HEK293T (cell line): ENCODE measurements around the gene TTLL12.

Source experiments
- BHLHE40 ChIP-seq: fragments of 450-650 bp; IDR thresholded peaks from 2 replicates; pipeline ENCODE4 v1.6.1; 2016; ENCODE audit warnings: mild to moderate bottlenecking, moderate library complexity, borderline replicate concordance
- ELF4 ChIP-seq: fragments of 450-650 bp; IDR thresholded peaks from 2 replicates; pipeline ENCODE4 v1.6.1; 2017; ENCODE audit warnings: antibody characterized with exemption
- FOXA1 ChIP-seq: fragments of 450-650 bp; IDR thresholded peaks from 2 replicates; pipeline ENCODE4 v1.6.1; 2016; ENCODE audit warnings: mild to moderate bottlenecking
- FOXM1 ChIP-seq: fragments of 450-650 bp; IDR thresholded peaks from 2 replicates; pipeline ENCODE4 v1.6.1; 2017; ENCODE audit warnings: mild to moderate bottlenecking, borderline replicate concordance
- NFRKB ChIP-seq: fragments of 450-650 bp; IDR thresholded peaks from 2 replicates; pipeline ENCODE4 v1.6.1; 2016; ENCODE audit warnings: mild to moderate bottlenecking, moderate library complexity
- SP1 ChIP-seq: fragments of 450-650 bp; IDR thresholded peaks from 2 replicates; pipeline ENCODE4 v1.6.1; 2017
- SUZ12 ChIP-seq: fragments of 450-650 bp; IDR thresholded peaks from 2 replicates; pipeline ENCODE4 v1.6.1; 2016; ENCODE audit warnings: mild to moderate bottlenecking
- ZNF384 ChIP-seq: fragments of 450-650 bp; IDR thresholded peaks from 2 replicates; pipeline ENCODE4 v1.6.1; 2016

DNA sequence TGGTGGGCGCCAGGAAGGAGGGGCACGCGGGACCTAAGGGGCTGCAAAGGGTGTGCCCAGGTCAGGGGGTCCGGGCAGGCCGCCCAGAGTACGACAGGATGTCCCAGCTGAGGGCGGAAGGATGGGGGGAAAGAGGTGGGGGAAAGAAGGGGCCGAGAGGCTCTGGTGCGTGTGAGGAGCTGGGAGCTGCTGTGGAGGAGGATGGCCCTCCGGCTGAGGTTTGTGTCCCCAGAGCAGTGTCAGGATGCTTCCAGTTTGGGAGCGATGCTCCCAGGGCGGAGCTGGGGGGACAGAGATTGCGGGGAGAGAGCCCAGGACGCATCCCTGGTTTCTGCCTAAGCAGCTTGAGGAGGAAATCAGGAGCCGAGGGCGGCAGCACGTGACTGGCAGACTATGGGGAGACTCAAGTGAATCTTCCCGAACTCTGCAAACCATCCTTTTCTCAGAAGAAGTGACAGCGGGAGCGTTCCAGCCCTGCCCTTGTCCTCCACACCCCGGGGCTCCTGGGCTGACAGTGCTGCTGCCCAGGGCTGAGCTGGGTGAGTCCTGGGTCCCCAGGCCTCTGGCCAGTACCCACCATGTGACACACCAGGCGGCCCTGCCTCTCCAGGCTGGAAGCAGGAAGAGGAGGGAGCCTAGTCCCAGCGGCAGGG is 19.7 kb upstream of the TTLL12 start:
- TF ChIP-seq FOXA1 (no peak), ELF4 (no peak), SP1 (no peak), FOXM1 (no peak), SUZ12 (no peak), BHLHE40 (no peak), NFRKB (no peak), ZNF384 (no peak)
